ENCODE results near the gene EVI5. TPM values are rescaled to one million over a fixed set of nuclear protein-coding genes. Genes with fewer than 3 reads are reported as not detected.
"Not testable (repeated sequence)": the region's sequence is repeated elsewhere in the genome, so short reads cannot be mapped to it uniquely, and the experiment has no call there.

Gene EVI5
- total RNA-seq, 1 donor = 58.7 TPM

GRCh38 chr1:92538413-92539061, 246.4 kb downstream of the EVI5 start:
- DNase-seq (ENCODE audit: low read depth) = no peak
- TF ChIP-seq CTCF (IDR thresholded peaks at IDR 0.05; ENCODE audit: insufficient read depth, low read depth, low read length) = no peak
- no peak overlapping the region for H3K4me3 ChIP-seq (ENCODE audit: low read depth, low read length)

GRCh38 chr1:92538048-92538412, 246.9 kb downstream of the EVI5 start:
- DNase-seq (ENCODE audit: low read depth) = no peak

GRCh38 chr1:92536980-92537884, 247.7 kb downstream of the EVI5 start:
- no peak for TF ChIP-seq CTCF (IDR thresholded peaks at IDR 0.05; ENCODE audit: insufficient read depth, low read depth, low read length)
- H3K4me3 ChIP-seq (ENCODE audit: low read depth, low read length) = no peak overlapping the region
- DNase-seq (ENCODE audit: low read depth) = peak; percentile 55

More at GRCh38 chr1:92538048-92538412, 246.9 kb downstream of the EVI5 start:
- H3K4me3 ChIP-seq (ENCODE audit: low read depth, low read length) = no peak overlapping the region
- no peak for TF ChIP-seq CTCF (IDR thresholded peaks at IDR 0.05; ENCODE audit: insufficient read depth, low read depth, low read length)

- TF ChIP-seq CTCF (IDR thresholded peaks at IDR 0.05; ENCODE audit: insufficient read depth, low read depth, low read length) = no peak
- no peak for DNase-seq (ENCODE audit: low read depth)
- H3K4me3 ChIP-seq (ENCODE audit: low read depth, low read length) = no peak overlapping the region
These were observed 248.5 kb downstream of the EVI5 start for GRCh38 chr1:92536211-92536979.

GRCh38 chr1:92532371-92532770, 252.5 kb downstream of the EVI5 start:
- H3K4me3 ChIP-seq (ENCODE audit: low read depth, low read length); DNase-seq (ENCODE audit: low read depth): not testable (repeated sequence)

GRCh38 chr1:92531939-92532338, 253.0 kb downstream of the EVI5 start:
- DNase-seq (ENCODE audit: low read depth); H3K4me3 ChIP-seq (ENCODE audit: low read depth, low read length): not testable (repeated sequence)

GRCh38 chr1:92527670-92528069, 257.2 kb downstream of the EVI5 start:
- TF ChIP-seq CTCF (IDR thresholded peaks at IDR 0.05; ENCODE audit: insufficient read depth, low read depth, low read length) = no peak
- no peak for DNase-seq (ENCODE audit: low read depth)
- H3K4me3 ChIP-seq (ENCODE audit: low read depth, low read length) = no peak overlapping the region

GRCh38 chr1:92524944-92525590, 259.8 kb downstream of the EVI5 start:
- not testable (repeated sequence) for DNase-seq (ENCODE audit: low read depth); H3K4me3 ChIP-seq (ENCODE audit: low read depth, low read length)
